AG09319 (cell line): ENCODE results near the gene CGB3.

Experiments
- DNase-seq: peaks from one replicate; pipeline ENCODE4 v3.0.0-alpha.2; 2010; ENCODE audit warnings: low read depth; ENCODE audit errors: extremely low read depth
- TF ChIP-seq, protein P1 (sequence below): IDR thresholded peaks from 2 replicates; pipeline ENCODE4 v1.5.1; 2011; ENCODE audit warnings: low read depth, mild to moderate bottlenecking, inconsistent platforms, low read length, moderate library complexity

CGB3 gene

DNA sequence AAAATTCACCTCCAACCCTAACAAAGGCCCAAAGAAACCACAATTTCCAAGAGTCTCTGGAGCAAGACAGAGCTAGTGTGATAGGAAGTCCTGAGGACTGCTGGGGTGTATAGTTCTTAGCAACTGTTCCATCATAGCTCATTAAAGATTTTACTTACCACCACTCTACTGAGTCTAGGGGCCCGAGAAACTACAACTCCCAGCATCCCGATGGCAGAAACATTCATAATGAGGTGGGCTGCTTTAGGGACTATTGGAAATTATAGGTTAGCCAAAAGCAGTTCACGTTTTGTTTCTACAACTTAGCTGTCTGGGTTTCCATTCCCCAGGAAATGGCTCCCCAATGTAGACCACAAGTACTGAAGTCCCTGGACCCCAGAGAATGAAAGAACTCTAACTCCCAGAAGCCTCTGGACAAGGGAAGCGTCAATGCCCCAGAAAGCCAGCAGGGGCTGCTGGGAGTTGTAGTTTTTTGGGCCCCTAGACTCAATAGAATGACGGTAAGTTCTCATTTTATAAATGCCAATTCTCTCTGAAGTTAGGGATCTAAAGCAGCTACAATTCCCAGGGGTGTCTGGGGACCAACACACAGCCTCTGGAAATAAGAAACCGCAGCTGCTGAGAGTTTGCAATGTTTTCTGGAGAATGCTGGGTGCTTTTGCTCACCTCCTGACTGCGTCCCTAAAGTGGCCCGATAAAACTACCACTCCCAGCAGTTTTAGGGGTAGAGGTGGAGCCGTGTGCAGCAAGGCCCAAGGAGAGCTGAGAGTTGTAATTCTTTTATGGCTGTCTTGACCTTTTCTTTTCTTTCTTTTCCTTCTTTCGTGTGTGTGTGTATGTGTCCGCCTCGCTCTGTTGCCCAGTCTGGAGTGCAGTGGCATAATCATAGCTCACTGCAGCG is 47.9 kb downstream of the CGB3 start:
- TF ChIP-seq, protein P1, sequence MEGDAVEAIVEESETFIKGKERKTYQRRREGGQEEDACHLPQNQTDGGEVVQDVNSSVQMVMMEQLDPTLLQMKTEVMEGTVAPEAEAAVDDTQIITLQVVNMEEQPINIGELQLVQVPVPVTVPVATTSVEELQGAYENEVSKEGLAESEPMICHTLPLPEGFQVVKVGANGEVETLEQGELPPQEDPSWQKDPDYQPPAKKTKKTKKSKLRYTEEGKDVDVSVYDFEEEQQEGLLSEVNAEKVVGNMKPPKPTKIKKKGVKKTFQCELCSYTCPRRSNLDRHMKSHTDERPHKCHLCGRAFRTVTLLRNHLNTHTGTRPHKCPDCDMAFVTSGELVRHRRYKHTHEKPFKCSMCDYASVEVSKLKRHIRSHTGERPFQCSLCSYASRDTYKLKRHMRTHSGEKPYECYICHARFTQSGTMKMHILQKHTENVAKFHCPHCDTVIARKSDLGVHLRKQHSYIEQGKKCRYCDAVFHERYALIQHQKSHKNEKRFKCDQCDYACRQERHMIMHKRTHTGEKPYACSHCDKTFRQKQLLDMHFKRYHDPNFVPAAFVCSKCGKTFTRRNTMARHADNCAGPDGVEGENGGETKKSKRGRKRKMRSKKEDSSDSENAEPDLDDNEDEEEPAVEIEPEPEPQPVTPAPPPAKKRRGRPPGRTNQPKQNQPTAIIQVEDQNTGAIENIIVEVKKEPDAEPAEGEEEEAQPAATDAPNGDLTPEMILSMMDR, result no peak

More for the DNA sequence above, 47.9 kb downstream of the CGB3 start:
- no peak for DNase-seq
